GM12892 (cell line): Measurements from ENCODE around the gene KLHL8.

Source experiments
- POLR2A ChIP-seq: IDR thresholded peaks from 2 replicates; pipeline ENCODE4 v1.6.1; 2011; ENCODE audit warnings: low read depth, low read length, control low read depth
- POLR2AphosphoS5 ChIP-seq: IDR thresholded peaks from 2 replicates; pipeline ENCODE4 v1.6.1; 2011; ENCODE audit warnings: low read depth, low read length, control low read depth
- TAF1 ChIP-seq: IDR thresholded peaks from 2 replicates; pipeline ENCODE4 v1.6.1; 2011; ENCODE audit warnings: low read depth, mild to moderate bottlenecking, control low read depth, low read length, borderline replicate concordance

DNA sequence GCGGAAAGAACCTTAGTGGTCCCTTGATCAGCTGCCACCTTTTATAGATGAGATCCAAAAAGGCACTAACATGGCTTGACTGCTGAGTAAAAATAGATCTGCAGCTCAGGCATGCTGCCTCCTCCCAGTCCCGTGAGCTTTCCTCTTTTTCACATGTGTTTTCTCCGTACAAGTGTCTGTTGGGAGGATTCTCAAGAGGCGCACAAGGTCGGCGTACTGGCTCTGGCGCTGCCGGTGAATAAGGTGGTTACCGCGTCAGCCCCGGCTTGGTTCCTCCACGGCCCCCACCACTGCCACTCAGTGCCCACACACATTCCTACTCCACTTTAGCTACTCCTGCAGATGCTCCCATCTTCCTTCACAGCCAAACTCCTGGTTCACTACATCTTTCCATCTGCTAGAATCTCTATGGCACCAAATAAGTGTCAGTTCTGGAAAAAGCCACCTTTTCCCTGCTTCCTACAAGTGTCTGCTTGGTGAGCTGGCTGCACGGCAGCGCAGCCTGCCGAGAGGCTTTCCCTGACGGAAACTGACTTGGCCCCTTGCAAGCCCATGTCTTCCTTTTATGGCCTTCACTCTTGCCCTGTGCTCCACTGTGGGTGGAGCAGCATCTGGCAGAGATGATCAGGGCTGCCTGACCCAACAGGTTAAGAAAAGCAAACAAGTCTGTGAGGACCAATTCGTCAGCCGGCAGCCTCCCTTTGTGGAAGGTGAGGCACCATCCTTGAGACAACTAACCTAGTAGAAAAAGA, 99.8 kb downstream of the KLHL8 start:
- TF ChIP-seq POLR2A (no peak), POLR2AphosphoS5 (no peak), TAF1 (no peak)
